CD4-positive, alpha-beta T cell treated with Interferon alpha-2 for 1 hour (primary cell): ENCODE data around the gene SBF2.

Experiments
- DNase-seq, 2 donors: peaks; one replicate each; pipeline ENCODE4 v3.0.0-alpha.2; 2020 to 2022

SBF2 gene

GRCh38 chr11:9736365-9736764 is 557.7 kb downstream of the SBF2 start:
- DNase-seq: no peak

- DNase-seq: no peak
Observed at GRCh38 chr11:9735919-9736318, 558.1 kb downstream of the SBF2 start.

- DNase-seq: no peak
Observed at GRCh38 chr11:9735236-9735635, 558.8 kb downstream of the SBF2 start.

- no peak for DNase-seq
Observed at GRCh38 chr11:9733212-9733611, 560.8 kb downstream of the SBF2 start.

GRCh38 chr11:9732453-9732852 is 561.6 kb downstream of the SBF2 start:
- DNase-seq: no peak

- no peak for DNase-seq
Observed at GRCh38 chr11:9731256-9731655, 562.8 kb downstream of the SBF2 start.
